Right cardiac atrium (tissue), 5 donors: ENCODE results near the gene NOXRED1. TPM values are rescaled to one million over a fixed set of nuclear protein-coding genes. Genes with fewer than 3 reads are reported as not detected.
A peak's percentile ranks its signal among the peaks of the same experiment; 100 is the strongest.

Experiments
- ATAC-seq, 2 donors: fragments of 200-7000 bp; cut with Tn5 transposase; one replicate each; pipeline versions ENCODE4 v1.8.0 to v1.9.1; 2020; ENCODE audit warnings: moderate library complexity in 2 of 2, mild to moderate bottlenecking in 1 of 2
- DNase-seq, 3 donors: peaks; one replicate each; pipeline ENCODE4 v3.0.0-alpha.2; 2020
- H3K27ac ChIP-seq: one replicate; pipeline ENCODE4 v1.5.1; 2013; ENCODE audit warnings: mild to moderate bottlenecking, low read length, control low read depth, moderate library complexity
- H3K27me3 ChIP-seq: one replicate; pipeline ENCODE4 v1.6.1; 2013; ENCODE audit not compliant: control insufficient read depth, insufficient read depth
- H3K4me1 ChIP-seq: one replicate; pipeline ENCODE4 v1.6.1; 2013; ENCODE audit warnings: low read length; ENCODE audit not compliant: control insufficient read depth, insufficient read depth
- H3K4me3 ChIP-seq: one replicate; pipeline ENCODE4 v1.5.1; 2013; ENCODE audit warnings: low read length, control low read depth
- H3K9me3 ChIP-seq: one replicate; pipeline ENCODE4 v1.6.1; 2013; ENCODE audit warnings: low read length; ENCODE audit not compliant: control insufficient read depth
- WGBS: extraction: QIAGEN DNeasy Blood & Tissue Kit; methylation state at CpG from one replicate; pipeline ENCODE4 v1.1.7; 2013; 5-methylcytosine and 5-hydroxymethylcytosine counted together
- intact Hi-C, 4 donors: fragments of 100-400 bp; cut with DNase I; formaldehyde crosslinking; loops; one replicate each; pipeline versions ENCODE4 v1.11.0 to v1.14.0; 2022 to 2023
- long read RNA-seq, 4 donors: library from polyadenylated mRNA; unstranded; transcript quantifications; one replicate each; pipeline ENCODE4 v2.0.0, GENCODE V29; 2020 to 2021
- polyA plus RNA-seq: library from polyadenylated mRNA; stranded (reverse); fragments of 200-250 nt; gene quantifications from one replicate; pipeline ENCODE4 v1.2.3, GENCODE V29; 2013
- total RNA-seq, 4 donors: library from RNA; stranded (reverse); fragmentation: NEBNext Ultra II Directional; extraction: Animal tissue kit (Norgen Biotek cat#: 25700); gene quantifications; one replicate each; pipeline ENCODE4 v1.2.1, GENCODE V29; 2021
- donor health status: healthy with polysubstance abuse.
- donor health status: DM: no; HTN: yes; CAD: no.
- donor health status: DM: no; HTN: no; CAD: no.
- donor health status: DM: no; HTN: yes; CAD: no; lungs with severe emphysema.
- donor health status: DM: yes; HTN: yes; CAD: no.

NOXRED1 gene
- total RNA-seq = under 1 TPM in 2 of 4 donors, not detected in 2; 0.24 to 0.31 TPM
- 0.09 TPM for polyA plus RNA-seq
- long read RNA-seq, donor 1 = 0 reads
- long read RNA-seq, donor 2 = 0 reads
- long read RNA-seq, donor 3 = 0 reads
- long read RNA-seq, donor 4 = 0 reads

- intact Hi-C loops = no loop called here
- Histone ChIP-seq H3K27ac (no peak within 1 kb of the TSS), H3K9me3 (no peaks in the 10 kb centered on the region), H3K4me1 (no peaks in the 10 kb centered on the region), H3K27me3 (no peaks in the 10 kb centered on the region), H3K4me3 (no peak within 1 kb of the TSS)
- no peak for ATAC-seq
- WGBS = 97% methylated on average over 1 of the region's 1 CpG
- DNase-seq = no peak
Observed at GRCh38 chr14:77423423-77423822, at the start of gene NOXRED1. Gene NOXRED1 (minus strand): TSS chr14:77423523. CDS start chr14:77422889, 634 bp downstream.

GRCh38 chr14:77470224-77470870 lies 47.0 kb upstream of the NOXRED1 start:
- ATAC-seq = no peak
- 86% methylated on average over 5 of the region's 5 CpGs for WGBS
- Histone ChIP-seq H3K4me3 (no peak overlapping the region), H3K27me3 (no peaks in the 10 kb centered on the region), H3K9me3 (no peaks in the 10 kb centered on the region), H3K27ac (no peak overlapping the region), H3K4me1 (no peaks in the 10 kb centered on the region)
- intact Hi-C loops = no loop called here
- DNase-seq = no peak

- WGBS = 93% methylated on average over 1 of the region's 1 CpG
- Histone ChIP-seq H3K4me3 (no peak overlapping the region), H3K9me3 (no peaks in the 10 kb centered on the region), H3K27ac (no peak overlapping the region), H3K27me3 (no peaks in the 10 kb centered on the region), H3K4me1 (no peaks in the 10 kb centered on the region)
- no peak for ATAC-seq
- no peak for DNase-seq
- intact Hi-C loops = no loop called here
Observed at GRCh38 chr14:77469539-77469938, 46.2 kb upstream of the NOXRED1 start.

GRCh38 chr14:77469067-77469505 lies 45.8 kb upstream of the NOXRED1 start:
- no peaks in the 10 kb centered on the region for H3K9me3 ChIP-seq
- no peak overlapping the region for H3K4me3 ChIP-seq
- DNase-seq = no peak
- no peaks in the 10 kb centered on the region for H3K4me1 ChIP-seq
- WGBS = 90% methylated on average over 14 of the region's 14 CpGs
- no peak overlapping the region for H3K27ac ChIP-seq
- ATAC-seq = no peak
- intact Hi-C loops = no loop called here
- H3K27me3 ChIP-seq = no peaks in the 10 kb centered on the region

GRCh38 chr14:77467801-77468200 lies 44.5 kb upstream of the NOXRED1 start:
- no peak overlapping the region for H3K27ac ChIP-seq
- ATAC-seq (no peak), DNase-seq (no peak)
- intact Hi-C loops = no loop called here
- H3K4me1 ChIP-seq = no peaks in the 10 kb centered on the region
- no peaks in the 10 kb centered on the region for H3K9me3 ChIP-seq
- 89% methylated on average over 5 of the region's 5 CpGs for WGBS
- no peaks in the 10 kb centered on the region for H3K27me3 ChIP-seq
- no peak overlapping the region for H3K4me3 ChIP-seq

GRCh38 chr14:77459072-77459723 lies 35.9 kb upstream of the NOXRED1 start:
- H3K4me3 ChIP-seq = peak overlapping the region; percentile 82
- intact Hi-C loops = loop anchor here in 2 of 4 donors (5.0 to 10.0 kb wide), 2 partner anchors 86 to 137 kb away; partner anchors contain the start of genes GSTZ1 (in 1 of the 2) and POMT2 (in 1 of the 2)
- no peaks in the 10 kb centered on the region for H3K27me3 ChIP-seq
- ATAC-seq (no peak), DNase-seq (peak in 1 of 3 donors; percentile 41)
- 38% methylated on average over 13 of the region's 13 CpGs for WGBS
- no peaks in the 10 kb centered on the region for H3K9me3 ChIP-seq
- no peaks in the 10 kb centered on the region for H3K4me1 ChIP-seq
- H3K27ac ChIP-seq = no peak overlapping the region

- Histone ChIP-seq H3K4me3 (peak overlapping the region; percentile 82), H3K9me3 (no peaks in the 10 kb centered on the region), H3K4me1 (no peaks in the 10 kb centered on the region), H3K27ac (peak overlapping the region; percentile 95), H3K27me3 (no peaks in the 10 kb centered on the region)
- peak; percentile 5 to 56 for ATAC-seq
- intact Hi-C loops = loop anchor here in 2 of 4 donors (5.0 to 10.0 kb wide), 2 partner anchors 86 to 136 kb away; partner anchors contain the start of genes GSTZ1 (in 1 of the 2) and POMT2 (in 1 of the 2)
- under 1% methylated on average over 29 of the region's 29 CpGs for WGBS
- DNase-seq = peak in 1 of 3 donors; percentile 26
Observed at GRCh38 chr14:77458249-77458950, 35.1 kb upstream of the NOXRED1 start.

- Histone ChIP-seq H3K4me1 (no peaks in the 10 kb centered on the region), H3K9me3 (no peaks in the 10 kb centered on the region), H3K27ac (peak within 1 kb of the TSS; percentile 95), H3K27me3 (no peaks in the 10 kb centered on the region), H3K4me3 (peak within 1 kb of the TSS; percentile 82)
- ATAC-seq (peak; percentile 99), DNase-seq (peak; percentile 95 to 97 (median 95))
- intact Hi-C loops = loop anchor here in 2 of 4 donors (5.0 to 10.0 kb wide), 2 partner anchors 87 to 135 kb away; partner anchors contain the start of genes GSTZ1 (in 1 of the 2) and POMT2 (in 1 of the 2)
- under 1% methylated on average over 50 of the region's 50 CpGs for WGBS
Observed at GRCh38 chr14:77457522-77458248, 34.4 kb upstream of the NOXRED1 start, which contains the start of the genes AHSA1 and VIPAS39. Gene AHSA1 (plus strand): TSS chr14:77458093. CDS start chr14:77458190, 97 bp downstream. Gene VIPAS39 (minus strand): TSS chr14:77457601. CDS start chr14:77454102, 3,499 bp downstream.

- H3K9me3 ChIP-seq = no peaks in the 10 kb centered on the region
- intact Hi-C loops = loop anchor here in 2 of 4 donors (5.0 to 10.0 kb wide), 2 partner anchors 88 to 135 kb away; partner anchors contain the start of genes GSTZ1 (in 1 of the 2) and POMT2 (in 1 of the 2)
- no peak for DNase-seq
- no peak for ATAC-seq
- WGBS = under 1% methylated on average over 18 of the region's 18 CpGs
- H3K4me1 ChIP-seq = no peaks in the 10 kb centered on the region
- H3K4me3 ChIP-seq = peak overlapping the region; percentile 82
- no peaks in the 10 kb centered on the region for H3K27me3 ChIP-seq
- H3K27ac ChIP-seq = peak overlapping the region; percentile 32
Observed at GRCh38 chr14:77457115-77457521, 33.8 kb upstream of the NOXRED1 start.
